HL-60 (cell line): ENCODE measurements around the gene ZC3H4.
"Not testable (repeated sequence)": the region's sequence is repeated elsewhere in the genome, so short reads cannot be mapped to it uniquely, and the experiment has no call there.

Experiments used
- DNase-seq, 2 experiments: peaks; one replicate each; pipeline ENCODE4 v3.0.0-alpha.2; 2010 to 2020; ENCODE audit warnings: low read depth in 1 of 2, low spot score in 1 of 2
- H3K27ac ChIP-seq: fragments of 250-450 bp; sonication (Bioruptor Pico); replicated peaks from 2 replicates; pipeline ENCODE4 v1.5.1; 2020; ENCODE audit warnings: mild to moderate bottlenecking, moderate library complexity
- H3K27me3 ChIP-seq: fragments of 250-450 bp; sonication (Bioruptor Pico); 2 replicates; pipeline ENCODE4 v1.5.1; 2021; ENCODE audit warnings: mild to moderate bottlenecking, moderate library complexity; ENCODE audit not compliant: insufficient read depth, poor library complexity, severe bottlenecking
- H3K4me3 ChIP-seq: replicated peaks from 2 replicates; pipeline ENCODE4 v1.5.1; 2011; ENCODE audit warnings: mild to moderate bottlenecking, control low read depth, low read length; ENCODE audit not compliant: insufficient read depth
- GABPA ChIP-seq: IDR thresholded peaks from 2 replicates; pipeline ENCODE4 v1.6.1; 2012; ENCODE audit warnings: low read depth
- POLR2AphosphoS5 ChIP-seq: IDR thresholded peaks from 2 replicates; pipeline ENCODE4 v1.6.1; 2012; ENCODE audit warnings: low read depth
- SPI1 ChIP-seq: IDR thresholded peaks from 2 replicates; pipeline ENCODE4 v1.6.1; 2012; ENCODE audit warnings: low read depth, mild to moderate bottlenecking, borderline replicate concordance
- TF ChIP-seq, protein P1 (sequence below): IDR thresholded peaks from one replicate; pipeline ENCODE4 v1.5.1; 2011; ENCODE audit warnings: low read length, control low read depth, inconsistent platforms; ENCODE audit not compliant: insufficient read depth
- TF ChIP-seq, protein P2 (sequence below): IDR thresholded peaks from 2 replicates; pipeline ENCODE4 v1.6.1; 2012; ENCODE audit warnings: low read depth; ENCODE audit not compliant: insufficient replicate concordance

The ZC3H4 gene

DNA sequence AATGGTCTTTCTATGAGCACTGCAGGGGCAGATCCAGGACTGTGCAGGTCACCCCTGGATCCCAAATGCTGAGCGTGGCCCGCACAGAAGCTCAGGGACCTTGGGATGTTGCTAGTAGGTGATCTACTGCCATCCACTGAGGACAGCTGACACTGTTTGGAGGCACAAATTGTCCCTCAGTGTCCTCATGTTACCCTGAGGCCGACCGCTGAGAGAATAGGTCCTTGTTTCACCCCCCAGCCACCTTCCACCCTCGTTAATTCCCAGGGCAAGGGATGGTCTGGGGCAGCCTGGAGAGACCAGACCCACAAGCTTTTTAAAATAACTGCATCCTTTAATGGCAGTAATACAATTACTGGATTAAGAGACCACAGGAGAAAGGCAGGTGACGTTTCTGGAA, 49.7 kb downstream of the ZC3H4 start:
- Histone ChIP-seq H3K27ac (no peak overlapping the region), H3K4me3 (no peak overlapping the region), H3K27me3 (no peaks in the 10 kb centered on the region)
- no peak for DNase-seq
- TF ChIP-seq POLR2AphosphoS5 = no peak
- TF ChIP-seq, protein P1, sequence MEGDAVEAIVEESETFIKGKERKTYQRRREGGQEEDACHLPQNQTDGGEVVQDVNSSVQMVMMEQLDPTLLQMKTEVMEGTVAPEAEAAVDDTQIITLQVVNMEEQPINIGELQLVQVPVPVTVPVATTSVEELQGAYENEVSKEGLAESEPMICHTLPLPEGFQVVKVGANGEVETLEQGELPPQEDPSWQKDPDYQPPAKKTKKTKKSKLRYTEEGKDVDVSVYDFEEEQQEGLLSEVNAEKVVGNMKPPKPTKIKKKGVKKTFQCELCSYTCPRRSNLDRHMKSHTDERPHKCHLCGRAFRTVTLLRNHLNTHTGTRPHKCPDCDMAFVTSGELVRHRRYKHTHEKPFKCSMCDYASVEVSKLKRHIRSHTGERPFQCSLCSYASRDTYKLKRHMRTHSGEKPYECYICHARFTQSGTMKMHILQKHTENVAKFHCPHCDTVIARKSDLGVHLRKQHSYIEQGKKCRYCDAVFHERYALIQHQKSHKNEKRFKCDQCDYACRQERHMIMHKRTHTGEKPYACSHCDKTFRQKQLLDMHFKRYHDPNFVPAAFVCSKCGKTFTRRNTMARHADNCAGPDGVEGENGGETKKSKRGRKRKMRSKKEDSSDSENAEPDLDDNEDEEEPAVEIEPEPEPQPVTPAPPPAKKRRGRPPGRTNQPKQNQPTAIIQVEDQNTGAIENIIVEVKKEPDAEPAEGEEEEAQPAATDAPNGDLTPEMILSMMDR = no peak
- TF ChIP-seq, protein P2, sequence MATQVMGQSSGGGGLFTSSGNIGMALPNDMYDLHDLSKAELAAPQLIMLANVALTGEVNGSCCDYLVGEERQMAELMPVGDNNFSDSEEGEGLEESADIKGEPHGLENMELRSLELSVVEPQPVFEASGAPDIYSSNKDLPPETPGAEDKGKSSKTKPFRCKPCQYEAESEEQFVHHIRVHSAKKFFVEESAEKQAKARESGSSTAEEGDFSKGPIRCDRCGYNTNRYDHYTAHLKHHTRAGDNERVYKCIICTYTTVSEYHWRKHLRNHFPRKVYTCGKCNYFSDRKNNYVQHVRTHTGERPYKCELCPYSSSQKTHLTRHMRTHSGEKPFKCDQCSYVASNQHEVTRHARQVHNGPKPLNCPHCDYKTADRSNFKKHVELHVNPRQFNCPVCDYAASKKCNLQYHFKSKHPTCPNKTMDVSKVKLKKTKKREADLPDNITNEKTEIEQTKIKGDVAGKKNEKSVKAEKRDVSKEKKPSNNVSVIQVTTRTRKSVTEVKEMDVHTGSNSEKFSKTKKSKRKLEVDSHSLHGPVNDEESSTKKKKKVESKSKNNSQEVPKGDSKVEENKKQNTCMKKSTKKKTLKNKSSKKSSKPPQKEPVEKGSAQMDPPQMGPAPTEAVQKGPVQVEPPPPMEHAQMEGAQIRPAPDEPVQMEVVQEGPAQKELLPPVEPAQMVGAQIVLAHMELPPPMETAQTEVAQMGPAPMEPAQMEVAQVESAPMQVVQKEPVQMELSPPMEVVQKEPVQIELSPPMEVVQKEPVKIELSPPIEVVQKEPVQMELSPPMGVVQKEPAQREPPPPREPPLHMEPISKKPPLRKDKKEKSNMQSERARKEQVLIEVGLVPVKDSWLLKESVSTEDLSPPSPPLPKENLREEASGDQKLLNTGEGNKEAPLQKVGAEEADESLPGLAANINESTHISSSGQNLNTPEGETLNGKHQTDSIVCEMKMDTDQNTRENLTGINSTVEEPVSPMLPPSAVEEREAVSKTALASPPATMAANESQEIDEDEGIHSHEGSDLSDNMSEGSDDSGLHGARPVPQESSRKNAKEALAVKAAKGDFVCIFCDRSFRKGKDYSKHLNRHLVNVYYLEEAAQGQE = no peak
- no peak for TF ChIP-seq SPI1
- TF ChIP-seq GABPA = no peak

DNA sequence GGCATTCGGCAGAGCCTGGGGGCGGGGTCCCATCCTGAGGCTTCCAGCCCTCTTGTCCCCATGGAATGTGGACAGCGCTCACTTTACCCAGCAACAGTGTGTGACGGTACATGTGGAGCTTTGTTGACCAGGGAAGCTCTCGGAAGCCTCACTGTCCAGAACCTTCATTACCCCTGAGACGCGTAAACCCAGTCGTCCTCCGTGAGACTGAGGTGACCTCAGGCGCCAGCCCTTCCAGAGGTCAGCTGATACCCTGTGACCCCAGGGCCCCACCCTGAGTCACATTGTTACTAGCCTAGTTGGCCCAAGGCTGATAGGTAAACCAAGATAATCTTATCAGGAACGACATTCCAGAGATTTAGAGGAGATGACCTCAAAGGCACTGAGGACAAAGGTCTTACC, 55.0 kb downstream of the ZC3H4 start:
- no peak for TF ChIP-seq SPI1
- TF ChIP-seq, protein P1 = no peak
- TF ChIP-seq GABPA = no peak
- TF ChIP-seq, protein P2 = no peak
- no peak for TF ChIP-seq POLR2AphosphoS5
- Histone ChIP-seq H3K27me3 (no peaks in the 10 kb centered on the region), H3K27ac (no peak overlapping the region), H3K4me3 (no peak overlapping the region)
- no peak for DNase-seq

DNA sequence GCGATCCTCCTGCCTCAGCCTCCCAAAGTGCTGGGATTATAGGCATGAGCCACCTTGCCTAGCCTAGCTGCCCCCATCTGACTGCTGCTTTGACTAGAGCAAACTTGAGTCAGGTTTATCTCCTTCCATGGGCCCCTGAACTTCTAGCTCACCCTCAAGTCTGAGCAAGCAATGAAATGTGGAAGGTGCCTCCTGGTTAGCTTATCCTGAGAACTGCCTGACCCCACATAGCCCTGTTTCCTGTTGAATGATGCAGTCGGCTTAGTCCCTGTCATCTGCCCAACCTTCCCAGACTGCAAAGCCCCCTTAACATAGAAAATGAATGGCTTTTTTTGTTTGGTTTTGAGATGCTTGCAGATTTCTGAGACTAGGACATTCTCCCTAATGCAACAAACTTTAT, 56.2 kb downstream of the ZC3H4 start:
- DNase-seq = no peak
- H3K27ac ChIP-seq = no peak overlapping the region
- H3K4me3 ChIP-seq = no peak overlapping the region
- no peaks in the 10 kb centered on the region for H3K27me3 ChIP-seq
- no peak for TF ChIP-seq GABPA
- TF ChIP-seq, protein P1 = no peak
- TF ChIP-seq POLR2AphosphoS5 = no peak

DNA sequence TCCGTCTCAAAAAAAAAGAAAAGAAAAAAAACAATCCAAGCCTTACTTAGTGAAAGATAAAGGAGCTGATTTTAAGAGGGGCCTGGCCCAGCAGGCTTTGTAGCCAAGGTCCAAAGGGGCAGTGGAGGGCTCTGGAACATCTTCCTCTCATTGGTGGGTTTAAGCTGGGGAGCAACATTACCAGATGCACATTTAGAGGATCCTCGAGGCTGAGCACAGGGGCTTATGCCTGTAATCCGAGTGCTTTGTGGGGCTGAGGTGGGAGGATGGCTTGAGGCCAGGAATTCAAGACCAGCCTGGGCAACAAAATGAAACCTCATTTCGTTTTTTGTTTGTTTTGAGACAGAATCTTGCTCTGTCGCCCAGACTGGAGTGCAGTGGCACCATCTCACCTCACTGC, 57.2 kb downstream of the ZC3H4 start:
- no peak for DNase-seq
- no peaks in the 10 kb centered on the region for H3K27me3 ChIP-seq
- TF ChIP-seq POLR2AphosphoS5 (no peak), SPI1 (no peak), GABPA (no peak)
- TF ChIP-seq, protein P2 = no peak
- TF ChIP-seq, protein P1 = no peak
- no peak overlapping the region for H3K27ac ChIP-seq
- H3K4me3 ChIP-seq = no peak overlapping the region

DNA sequence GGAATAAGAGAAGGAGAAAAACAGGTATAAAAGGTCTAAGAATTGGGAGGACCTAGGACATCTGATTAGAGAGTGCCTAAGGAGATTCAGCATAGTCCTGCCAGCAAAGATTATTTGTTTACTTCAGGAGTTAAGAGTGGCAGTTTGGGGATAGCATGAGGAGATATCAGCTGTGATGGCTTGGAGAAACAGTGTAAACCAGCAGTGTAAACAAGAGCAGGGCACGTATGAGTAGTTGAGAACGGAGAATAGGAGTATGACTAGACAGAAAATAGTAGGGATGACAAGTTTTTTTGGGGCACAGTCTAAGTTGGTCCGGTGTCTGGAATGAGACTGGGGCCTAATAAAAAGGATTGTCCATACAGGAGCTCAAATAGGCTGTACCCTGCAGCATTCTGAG, 63.0 kb downstream of the ZC3H4 start:
- DNase-seq = not testable (repeated sequence)

More for the DNA sequence above, 63.0 kb downstream of the ZC3H4 start:
- H3K4me3 ChIP-seq, H3K27ac ChIP-seq, H3K27me3 ChIP-seq: not testable (repeated sequence)
